Amygdala (tissue), 56 donors: ENCODE data around the gene GPR89B.
"Not testable (repeated sequence)": the region's sequence is repeated elsewhere in the genome, so short reads cannot be mapped to it uniquely, and the experiment has no call there.

ENCODE experiments used
- DNase-seq, 56 donors: peaks; one replicate each; lab custom pipeline; 2025; lab: John Stamatoyannopoulos, UW

The GPR89B gene

DNA sequence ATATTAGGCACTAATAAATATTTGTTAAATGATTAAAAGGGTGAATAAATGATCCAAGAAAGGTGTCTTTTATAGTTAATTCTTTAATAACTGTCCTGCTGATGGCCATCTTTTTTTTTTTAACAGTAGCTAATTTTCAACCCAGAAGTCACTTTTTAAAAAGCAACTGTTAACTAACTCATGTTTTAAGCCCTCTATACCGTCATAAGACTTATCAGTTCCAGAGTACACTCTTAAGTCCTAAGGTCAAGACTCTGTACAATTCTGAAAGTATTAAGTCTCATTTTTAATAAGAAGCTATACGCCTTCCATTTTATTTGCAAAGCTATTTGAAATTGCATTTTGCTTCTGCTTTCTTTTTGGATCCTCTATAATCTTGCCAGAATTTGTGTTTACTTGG lies 2.9 kb downstream of the GPR89B start:
- DNase-seq: not testable (repeated sequence)

DNA sequence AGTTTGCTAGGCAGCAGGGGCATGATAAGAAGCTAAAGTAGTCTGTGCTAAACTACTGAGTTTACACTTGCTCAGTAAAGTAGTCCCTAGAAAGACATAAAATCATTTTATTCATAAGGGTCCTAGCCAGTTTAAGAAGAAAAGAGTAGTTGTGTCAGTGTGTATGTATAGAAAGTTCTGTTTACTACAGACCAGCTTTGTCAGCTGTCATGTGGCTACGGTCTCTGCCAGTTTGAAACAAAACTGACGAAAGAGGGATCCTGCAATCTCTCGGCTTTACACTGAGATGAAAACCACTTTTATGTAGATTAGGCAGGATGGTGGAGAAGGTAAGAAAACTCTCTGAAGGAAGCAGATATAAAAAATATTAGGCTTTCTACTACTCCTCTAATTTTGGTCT lies 7.1 kb downstream of the GPR89B start:
- DNase-seq: not testable (repeated sequence)

DNA sequence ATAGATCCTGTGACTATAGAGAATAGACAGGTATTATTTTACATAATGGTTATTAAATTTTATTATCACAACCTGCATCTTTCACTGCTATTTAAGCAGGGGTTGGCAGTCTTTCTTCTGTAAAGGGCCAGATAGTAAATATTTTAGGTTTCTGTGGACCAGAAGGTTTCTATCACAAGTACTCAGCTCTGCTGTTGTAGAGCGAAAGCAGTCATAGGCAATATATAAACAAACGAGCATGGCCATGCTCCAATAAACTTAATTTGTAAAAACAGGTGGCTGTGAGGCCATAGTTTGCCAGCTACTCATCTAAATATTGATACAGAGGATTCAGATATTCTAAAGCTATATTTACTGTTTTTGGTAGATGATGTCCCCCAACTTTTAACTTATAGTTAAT lies 12.2 kb downstream of the GPR89B start:
- DNase-seq: not testable (repeated sequence)

DNA sequence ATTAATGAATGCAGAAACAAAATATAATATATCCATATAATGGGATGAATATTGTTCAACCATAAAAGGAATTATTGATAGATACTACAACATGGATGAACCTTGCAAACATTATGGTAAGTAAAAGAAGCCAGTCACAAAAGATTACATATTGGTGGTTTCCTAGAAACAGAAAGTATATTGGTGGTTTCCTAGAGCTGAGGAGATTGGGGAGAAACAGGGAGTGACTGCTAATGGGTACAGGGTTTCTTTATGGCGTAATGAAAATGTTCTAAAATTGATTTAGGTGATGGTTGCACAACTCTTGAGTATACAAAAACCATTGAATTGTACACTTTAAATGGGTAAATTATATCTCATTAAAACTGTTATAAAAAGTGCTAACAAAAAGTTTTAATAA lies 14.3 kb downstream of the GPR89B start:
- not testable (repeated sequence) for DNase-seq

DNA sequence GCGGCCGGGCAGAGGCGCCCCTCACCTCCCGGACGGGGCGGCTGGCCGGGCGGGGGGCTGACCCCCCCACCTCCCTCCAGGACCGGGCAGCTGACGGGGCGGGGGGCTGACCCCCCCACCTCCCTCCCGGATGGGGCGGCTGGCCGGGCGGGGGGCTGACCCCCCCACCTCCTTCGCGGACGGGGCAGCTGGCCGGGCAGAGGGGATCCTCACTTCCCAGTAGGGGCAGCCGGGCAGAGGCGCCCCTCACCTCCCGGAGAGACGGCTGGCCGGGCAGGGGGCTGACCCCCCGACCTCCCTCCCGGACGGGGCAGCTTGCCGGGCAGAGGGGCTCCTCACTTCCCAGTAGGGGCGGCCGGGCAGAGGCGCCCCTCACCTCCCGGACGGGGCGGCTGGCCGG lies 21.3 kb downstream of the GPR89B start:
- not testable (repeated sequence) for DNase-seq

DNA sequence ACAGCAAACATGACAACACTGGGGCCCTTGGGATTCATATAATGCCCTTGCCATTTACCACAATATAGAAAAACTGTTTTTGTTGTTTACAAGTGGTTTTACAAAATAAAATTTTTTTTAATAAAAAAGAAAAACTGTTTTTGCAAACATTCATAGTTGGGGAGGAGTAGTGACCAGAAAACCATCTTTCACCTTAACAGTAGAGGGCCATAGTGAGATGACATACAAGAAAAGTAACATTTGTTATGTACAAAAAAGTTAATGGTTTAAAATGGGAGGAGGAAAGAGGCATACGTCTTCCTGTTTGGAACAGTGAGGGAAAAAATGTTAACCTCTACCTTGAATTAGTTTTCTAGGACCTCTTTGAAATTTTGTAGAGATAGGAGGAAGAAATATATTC lies 30.7 kb downstream of the GPR89B start:
- not testable (repeated sequence) for DNase-seq

DNA sequence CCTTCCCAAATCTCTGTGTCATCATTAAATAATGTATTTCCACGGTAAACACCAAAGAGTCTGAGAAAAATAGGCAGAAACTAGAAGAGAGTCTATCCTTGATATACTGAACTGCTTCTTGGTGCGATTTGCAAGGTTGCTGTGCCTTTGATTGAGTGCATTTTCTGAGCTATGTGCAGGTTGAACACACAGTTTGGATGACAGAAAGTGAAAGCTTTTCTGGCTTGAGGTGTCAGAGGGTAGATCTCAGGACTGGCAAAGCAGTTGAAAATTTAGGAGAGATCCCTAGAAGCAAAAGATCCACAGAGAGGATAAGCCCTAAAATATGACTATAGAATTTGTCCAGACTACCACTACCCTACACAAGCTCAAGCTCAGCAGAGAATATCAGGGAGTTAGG lies 31.5 kb downstream of the GPR89B start:
- not testable (repeated sequence) for DNase-seq

DNA sequence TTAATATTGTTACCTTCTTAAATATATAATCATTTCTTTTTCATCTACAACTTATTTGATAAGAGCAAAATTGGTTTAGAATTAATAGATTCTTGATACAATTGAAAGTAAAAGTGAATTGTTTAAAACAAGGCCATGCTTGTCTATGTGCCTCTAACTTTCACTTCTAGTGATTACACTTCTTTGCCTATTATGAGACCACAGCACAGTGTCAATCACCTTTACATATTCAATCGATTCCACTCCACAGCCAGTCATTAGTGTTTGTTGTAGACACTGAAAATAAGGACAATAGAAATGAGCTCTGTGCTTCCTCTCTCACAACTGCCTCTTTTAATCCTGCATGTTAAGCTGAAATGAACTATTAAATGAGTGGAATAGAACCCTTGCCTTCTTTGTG lies 36.4 kb downstream of the GPR89B start:
- DNase-seq: not testable (repeated sequence)

DNA sequence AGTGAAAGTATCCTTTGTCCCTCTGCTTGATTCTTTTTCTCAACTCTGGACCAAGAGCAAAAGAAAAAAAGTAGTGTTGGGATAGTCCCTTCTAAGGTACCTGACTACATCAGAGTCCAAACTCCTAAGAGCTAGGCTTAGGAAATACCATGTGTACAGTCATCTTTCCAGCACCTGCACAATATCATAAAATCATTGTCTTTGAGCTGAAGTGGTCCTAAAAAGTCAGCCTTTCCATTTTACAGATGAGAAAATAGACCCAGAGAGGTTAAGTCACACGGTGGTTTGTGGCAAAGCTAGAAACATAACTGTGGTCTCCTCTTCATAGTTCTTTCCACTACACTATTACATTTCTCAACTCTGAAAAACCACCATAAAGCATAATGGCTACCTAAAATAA lies 38.4 kb downstream of the GPR89B start:
- not testable (repeated sequence) for DNase-seq

DNA sequence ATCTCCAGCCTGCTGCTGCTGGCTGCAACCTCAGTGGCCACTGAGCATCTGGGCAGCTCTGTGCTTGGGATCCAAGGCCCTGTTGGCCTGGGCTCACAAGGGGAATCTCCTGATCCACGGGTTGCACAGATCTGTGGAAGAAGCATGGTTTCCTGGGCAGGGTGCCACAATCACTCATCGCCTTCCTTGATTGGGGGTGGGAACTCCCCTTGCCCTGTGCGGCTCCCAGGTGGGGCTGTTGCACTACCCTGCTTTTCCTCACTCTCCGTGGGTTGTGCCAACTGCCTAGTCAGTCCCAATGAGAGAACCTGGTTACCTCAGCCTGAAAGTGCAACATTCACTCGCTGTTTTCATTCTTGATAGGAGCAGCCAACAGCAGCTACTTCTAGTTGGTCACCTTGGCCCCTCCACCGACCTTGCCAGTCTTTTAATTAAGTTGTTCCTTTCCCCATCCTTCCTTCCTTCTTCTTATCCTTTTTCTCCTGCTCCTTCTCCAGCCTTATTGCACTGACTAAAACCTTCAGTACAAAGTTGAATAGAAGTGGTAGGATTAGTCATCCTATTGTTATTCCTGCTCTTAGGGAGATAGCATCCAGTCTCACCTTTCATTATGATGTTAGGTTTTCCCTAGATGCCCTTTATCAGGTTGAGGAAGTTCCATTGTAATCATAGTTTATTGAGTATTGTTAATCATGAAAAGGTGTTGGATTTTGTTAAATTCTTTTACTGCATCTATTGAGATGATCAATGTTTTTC lies 50.9 kb downstream of the GPR89B start:
- not testable (repeated sequence) for DNase-seq

DNA sequence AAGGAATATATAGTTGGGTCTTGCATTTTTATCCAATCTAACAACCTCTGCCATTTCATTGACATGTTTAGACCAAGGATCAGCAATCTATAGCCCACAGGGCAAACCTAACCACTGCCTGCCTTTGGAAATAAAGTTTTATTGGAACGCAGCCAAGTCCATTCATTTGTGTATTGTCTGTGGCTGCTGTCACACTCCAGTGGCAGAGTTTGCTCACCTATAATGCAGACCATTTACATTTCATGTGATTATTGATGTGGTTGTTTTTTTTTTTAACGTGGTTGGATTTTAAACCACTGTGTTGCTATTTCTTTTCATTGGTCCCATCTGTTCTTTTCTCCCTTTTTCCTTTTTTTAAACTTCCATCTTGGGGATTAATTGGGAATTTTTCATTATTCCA lies 57.2 kb downstream of the GPR89B start:
- DNase-seq: not testable (repeated sequence)

DNA sequence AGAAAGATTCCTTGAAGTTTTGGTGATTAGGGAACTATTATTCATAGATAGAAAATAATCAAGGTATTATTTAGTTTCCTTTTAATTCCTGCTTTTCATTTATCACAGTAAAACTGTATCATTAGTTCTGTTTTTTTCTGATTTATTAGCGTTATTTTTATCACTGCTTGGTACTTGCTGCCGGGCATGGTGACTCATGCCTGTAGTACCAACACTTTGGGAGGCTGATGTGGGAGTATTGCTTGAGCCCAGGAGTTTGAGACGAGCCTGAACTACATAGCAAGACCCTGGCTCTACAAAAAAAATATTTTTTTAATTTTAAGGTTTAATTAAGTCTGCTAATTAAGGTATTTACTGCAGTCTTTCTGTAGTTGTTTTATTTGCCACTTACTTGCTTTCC lies 59.7 kb downstream of the GPR89B start:
- DNase-seq: not testable (repeated sequence)

DNA sequence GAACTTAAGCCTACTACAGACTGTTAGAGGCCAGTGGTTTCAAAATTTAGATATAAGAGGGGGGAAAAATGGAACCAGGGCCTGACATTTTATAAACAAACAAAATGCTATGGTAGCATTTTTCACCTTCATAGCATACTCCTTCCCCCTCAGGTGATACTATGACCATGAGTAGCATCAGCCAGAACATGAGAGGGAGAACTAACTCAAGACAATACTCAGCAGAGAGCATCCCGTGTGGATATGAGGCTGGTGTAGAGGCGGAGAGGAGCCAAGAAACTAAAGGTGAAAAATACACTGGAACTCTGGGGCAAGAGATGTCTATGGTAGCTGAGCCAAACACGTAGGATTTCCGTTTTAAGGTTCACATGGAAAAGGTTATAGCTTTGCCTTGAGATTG lies 64.7 kb downstream of the GPR89B start:
- not testable (repeated sequence) for DNase-seq

DNA sequence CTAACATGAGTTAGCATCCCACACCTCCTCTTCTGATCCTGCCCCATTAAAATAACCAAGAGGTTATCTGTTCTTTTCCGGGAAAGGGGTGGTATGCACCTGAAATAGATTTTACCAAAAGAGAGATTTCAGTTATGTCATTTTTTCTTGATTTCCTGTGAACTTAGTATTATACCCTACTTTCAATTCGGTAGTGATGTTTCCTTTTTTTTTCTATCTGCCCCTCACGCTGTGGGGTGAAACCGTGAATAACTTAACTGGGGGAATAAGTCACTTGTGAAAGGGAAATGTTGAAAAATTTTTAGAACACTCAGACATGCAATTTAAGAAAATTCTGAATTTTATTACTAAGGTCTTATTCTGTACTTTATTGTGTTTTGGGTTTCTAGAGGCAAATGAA lies 65.2 kb downstream of the GPR89B start:
- not testable (repeated sequence) for DNase-seq

DNA sequence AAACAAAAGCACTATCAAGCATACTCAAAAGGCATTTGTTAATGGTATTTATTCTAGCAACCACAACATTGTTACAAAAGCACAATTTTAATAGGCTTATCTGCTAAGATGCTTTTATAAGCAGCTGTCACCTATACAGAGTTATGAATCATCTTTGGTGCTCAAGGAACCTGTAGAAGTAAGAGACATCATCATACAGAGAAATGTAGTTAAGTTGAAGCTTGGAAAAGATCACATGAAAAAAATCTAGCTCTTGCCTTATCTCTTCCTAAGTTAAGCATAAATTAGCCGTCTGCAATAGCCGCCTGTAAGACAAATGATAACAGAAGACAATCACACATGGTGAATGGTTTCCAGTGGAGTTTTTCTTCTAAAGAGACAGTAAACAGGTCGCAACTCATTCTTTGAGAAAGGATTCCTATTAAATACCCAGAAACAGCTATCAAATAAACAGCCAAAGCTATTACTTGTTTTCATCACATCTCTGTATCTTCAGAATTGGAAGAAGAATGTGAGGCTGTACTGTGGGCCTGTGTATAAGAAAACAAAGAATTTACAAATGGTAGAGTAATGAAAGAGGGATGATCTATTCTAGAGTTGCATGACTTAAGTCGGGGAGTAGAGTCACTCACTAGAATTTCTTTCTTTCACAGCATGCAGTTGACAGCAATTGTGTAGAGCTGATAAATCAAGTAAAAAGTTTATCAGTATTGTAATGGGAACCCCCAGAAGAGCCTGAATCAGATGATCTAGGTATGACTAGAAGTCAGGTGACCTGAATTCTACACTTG lies 65.8 kb downstream of the GPR89B start:
- DNase-seq: not testable (repeated sequence)

DNA sequence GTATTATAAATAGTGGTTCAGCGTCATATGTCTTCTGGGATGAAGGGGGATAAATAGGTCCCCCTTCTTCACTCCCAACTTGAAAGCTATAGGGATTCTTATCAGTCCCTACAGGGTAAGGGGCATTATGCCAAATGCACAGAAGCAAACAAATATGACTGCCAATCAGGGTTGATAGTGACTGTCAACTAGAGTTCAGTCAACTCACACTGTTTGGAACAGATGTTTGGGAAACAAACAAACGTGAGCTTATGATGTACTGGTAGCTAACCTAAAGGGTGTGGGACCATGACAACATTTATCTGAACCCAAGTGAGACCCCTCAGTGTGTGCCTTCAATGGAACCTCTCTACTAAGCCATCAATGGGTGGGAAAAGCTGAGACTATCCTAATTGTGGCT lies 67.9 kb downstream of the GPR89B start:
- DNase-seq: not testable (repeated sequence)

DNA sequence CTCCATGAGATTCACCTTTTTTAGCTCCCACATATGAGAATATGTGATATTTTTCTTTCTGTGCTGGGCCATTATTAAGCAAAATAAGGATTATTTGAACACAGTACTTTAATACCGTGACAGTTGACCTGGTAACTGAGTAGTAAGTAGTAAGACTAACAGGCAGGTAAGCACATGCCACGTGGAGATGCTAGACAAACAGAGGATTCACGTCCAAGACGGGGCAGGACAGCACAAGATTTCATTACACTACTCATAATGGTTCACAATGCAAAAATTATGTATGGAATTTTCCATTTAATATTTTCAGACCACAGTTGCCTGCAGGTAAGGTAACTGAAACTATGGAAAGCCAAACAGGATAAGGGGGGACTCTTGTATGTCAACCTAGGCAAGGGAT lies 79.5 kb downstream of the GPR89B start:
- not testable (repeated sequence) for DNase-seq

DNA sequence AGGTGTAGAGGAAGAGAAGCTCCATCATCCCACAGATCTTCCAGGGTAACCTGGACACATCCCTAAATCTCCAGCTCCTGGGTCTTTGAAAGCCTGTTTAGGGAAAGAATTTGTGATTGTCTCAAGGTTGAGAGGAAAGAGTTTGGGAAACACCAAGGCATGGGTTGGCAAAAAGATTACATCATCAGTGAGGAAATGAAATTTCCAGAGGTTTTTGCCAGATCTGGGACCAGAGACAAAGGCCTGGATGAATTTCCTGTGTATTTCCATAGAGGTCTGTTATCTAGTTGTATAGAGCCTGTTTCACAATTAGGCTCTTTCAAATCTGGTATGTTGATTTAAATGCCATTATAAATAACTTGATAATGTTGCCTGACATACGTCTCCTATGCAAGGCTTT lies 82.3 kb downstream of the GPR89B start:
- no peak for DNase-seq

DNA sequence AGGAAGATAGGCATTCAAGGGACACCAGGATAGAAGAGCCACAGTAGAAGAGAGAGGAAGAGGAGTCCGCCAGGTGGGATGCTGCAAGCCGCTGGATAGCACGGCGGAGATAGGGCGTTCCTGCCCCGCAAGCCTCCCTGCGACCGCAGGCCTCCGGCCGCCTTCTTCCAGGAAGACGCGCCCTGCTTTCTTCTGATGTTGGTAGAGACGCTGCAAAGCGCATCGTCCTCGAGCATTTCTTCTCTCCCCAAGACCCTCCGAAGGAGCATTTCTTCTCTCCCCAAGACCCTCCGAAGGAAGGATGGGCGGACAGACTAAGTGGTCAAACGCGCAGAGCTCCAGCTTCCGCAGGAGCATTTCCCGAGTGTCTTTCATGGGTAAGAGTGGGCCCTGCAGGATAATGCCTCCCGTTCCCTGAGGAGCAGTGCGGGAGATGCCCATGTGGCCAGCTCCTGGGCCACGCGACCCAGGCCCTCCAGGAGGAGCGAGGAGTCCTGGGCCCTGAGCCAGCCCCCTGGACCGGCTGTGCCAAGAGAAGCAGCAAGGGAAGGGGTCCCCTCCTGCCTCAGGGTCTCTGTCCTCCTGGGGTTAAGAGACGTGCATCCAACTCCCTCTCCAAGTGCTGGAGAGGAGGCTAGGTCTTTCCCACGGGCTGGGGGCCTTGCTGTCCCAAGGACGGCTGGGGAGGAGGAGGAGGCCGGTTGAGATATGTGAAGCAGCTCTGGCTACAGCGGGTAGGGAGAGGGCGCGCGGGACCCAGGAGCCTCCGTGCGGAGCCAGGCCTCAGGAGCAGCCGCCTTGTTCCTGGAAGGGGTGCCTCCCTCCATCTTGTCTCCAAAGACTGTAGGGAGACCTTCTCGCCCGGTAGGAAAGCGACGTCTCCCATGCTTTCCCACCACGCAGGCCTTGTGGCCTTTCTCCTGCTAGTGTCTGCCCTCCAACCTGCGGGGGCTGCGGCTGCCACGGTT lies 85.2 kb downstream of the GPR89B start:
- not testable (repeated sequence) for DNase-seq
